ENCODE data around the gene SLC16A9.

SLC16A9 gene

DNA sequence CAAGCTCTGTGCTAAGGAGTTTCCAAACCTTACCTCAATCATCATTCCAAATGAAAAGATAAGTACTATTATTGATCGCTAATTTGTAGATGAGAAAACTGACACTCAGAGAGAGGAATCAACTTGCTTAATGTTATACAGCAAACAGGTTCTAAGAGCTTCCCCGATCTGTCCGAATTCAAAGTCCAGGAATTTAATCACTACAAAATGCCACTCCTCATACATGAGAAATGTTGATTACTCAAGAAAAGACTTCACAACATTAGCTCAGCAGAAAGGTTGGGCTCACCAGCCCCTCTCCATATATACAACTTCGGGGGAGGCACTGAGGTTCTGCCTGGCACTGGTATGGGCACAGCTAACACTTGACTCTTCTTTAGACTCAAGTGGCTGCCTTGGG is 80.7 kb downstream of the SLC16A9 start:
- DNase-seq (ENCODE audit: low read depth in 1 of 2, low spot score in 1 of 2) = no peak
- no peak for TF ChIP-seq JUND (IDR thresholded peaks at IDR 0.05; ENCODE audit: low read depth)
- in situ Hi-C loops (cut with HindIII; ENCODE audit: low pct_unique_long_range_greater_than_20kb, low sequenced_read_pairs) = no loop called here

DNA sequence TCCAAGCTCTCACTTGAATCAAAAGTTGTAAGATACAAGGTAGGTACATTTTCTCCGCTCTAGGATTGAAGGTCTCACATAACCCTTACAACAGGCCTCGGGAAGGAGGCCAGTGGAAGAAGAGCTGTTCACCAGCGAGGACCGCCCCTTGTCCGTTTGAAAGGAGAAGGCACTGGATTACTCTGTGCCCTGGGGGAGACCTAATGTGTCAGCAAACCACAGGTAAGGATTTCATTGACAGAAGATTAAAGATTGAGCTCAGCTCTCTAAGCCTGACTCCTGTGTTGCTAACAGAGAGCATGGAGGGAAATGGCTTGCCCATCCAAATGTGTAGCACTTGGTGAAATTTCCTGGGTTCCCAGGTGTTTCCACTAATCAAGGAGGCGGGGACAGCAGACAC is 81.2 kb downstream of the SLC16A9 start:
- in situ Hi-C loops (cut with HindIII; ENCODE audit: low pct_unique_long_range_greater_than_20kb, low sequenced_read_pairs) = no loop called here
- no peak for TF ChIP-seq JUND (IDR thresholded peaks at IDR 0.05; ENCODE audit: low read depth)
- peak in 1 of 2 experiments; percentile 26 for DNase-seq (ENCODE audit: low read depth in 1 of 2, low spot score in 1 of 2)

GRCh38 chr10:59627366-59628018 is 82.2 kb downstream of the SLC16A9 start:
- in situ Hi-C loops (cut with HindIII; ENCODE audit: low pct_unique_long_range_greater_than_20kb, low sequenced_read_pairs) = no loop called here
- TF ChIP-seq JUND (IDR thresholded peaks at IDR 0.05; ENCODE audit: low read depth) = no peak
- DNase-seq (ENCODE audit: low read depth in 1 of 2, low spot score in 1 of 2) = no peak

DNA sequence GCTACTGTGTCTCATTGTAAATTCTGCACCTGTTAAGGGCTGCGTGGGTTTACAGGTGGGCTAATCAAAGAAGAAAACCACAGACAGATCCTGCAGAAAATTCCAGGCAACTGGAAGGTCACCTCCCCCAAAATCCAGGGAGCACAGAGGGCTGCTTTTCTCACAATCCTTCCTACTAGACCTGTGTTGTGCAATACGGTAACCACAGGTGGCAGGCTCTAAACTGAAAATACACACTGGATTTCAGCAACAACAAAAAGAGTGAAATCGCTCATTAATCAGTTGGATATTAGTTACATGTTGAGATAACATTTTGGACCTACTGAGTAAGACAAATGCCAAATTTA is 83.2 kb downstream of the SLC16A9 start:
- no peak for DNase-seq (ENCODE audit: low read depth in 1 of 2, low spot score in 1 of 2)
- no peak for TF ChIP-seq JUND (IDR thresholded peaks at IDR 0.05; ENCODE audit: low read depth)
- in situ Hi-C loops (cut with HindIII; ENCODE audit: low pct_unique_long_range_greater_than_20kb, low sequenced_read_pairs) = no loop called here

GRCh38 chr10:59625721-59626522 is 83.7 kb downstream of the SLC16A9 start:
- in situ Hi-C loops (cut with HindIII; ENCODE audit: low pct_unique_long_range_greater_than_20kb, low sequenced_read_pairs) = no loop called here
- no peak for TF ChIP-seq JUND (IDR thresholded peaks at IDR 0.05; ENCODE audit: low read depth)
- peak; percentile 65 to 82 for DNase-seq (ENCODE audit: low read depth in 1 of 2, low spot score in 1 of 2)

- no peak for DNase-seq (ENCODE audit: low read depth in 1 of 2, low spot score in 1 of 2)
- no peak for TF ChIP-seq JUND (IDR thresholded peaks at IDR 0.05; ENCODE audit: low read depth)
- in situ Hi-C loops (cut with HindIII; ENCODE audit: low pct_unique_long_range_greater_than_20kb, low sequenced_read_pairs) = no loop called here
These were observed 84.7 kb downstream of the SLC16A9 start for GRCh38 chr10:59624951-59625350.

GRCh38 chr10:59624136-59624535 is 85.5 kb downstream of the SLC16A9 start:
- in situ Hi-C loops (cut with HindIII; ENCODE audit: low pct_unique_long_range_greater_than_20kb, low sequenced_read_pairs) = no loop called here
- no peak for DNase-seq (ENCODE audit: low read depth in 1 of 2, low spot score in 1 of 2)
- TF ChIP-seq JUND (IDR thresholded peaks at IDR 0.05; ENCODE audit: low read depth) = no peak

- no peak for DNase-seq (ENCODE audit: low read depth in 1 of 2, low spot score in 1 of 2)
- in situ Hi-C loops (cut with HindIII; ENCODE audit: low pct_unique_long_range_greater_than_20kb, low sequenced_read_pairs) = no loop called here
- no peak for TF ChIP-seq JUND (IDR thresholded peaks at IDR 0.05; ENCODE audit: low read depth)
These were observed 86.2 kb downstream of the SLC16A9 start for GRCh38 chr10:59623133-59624121.

- no peak for TF ChIP-seq JUND (IDR thresholded peaks at IDR 0.05; ENCODE audit: low read depth)
- in situ Hi-C loops (cut with HindIII; ENCODE audit: low pct_unique_long_range_greater_than_20kb, low sequenced_read_pairs) = no loop called here
- peak; percentile 16 to 87 for DNase-seq (ENCODE audit: low read depth in 1 of 2, low spot score in 1 of 2)
These were observed 87.1 kb downstream of the SLC16A9 start for GRCh38 chr10:59622320-59623132.

GRCh38 chr10:59621771-59622170 is 87.9 kb downstream of the SLC16A9 start:
- no peak for DNase-seq (ENCODE audit: low read depth in 1 of 2, low spot score in 1 of 2)
- TF ChIP-seq JUND (IDR thresholded peaks at IDR 0.05; ENCODE audit: low read depth) = no peak
- in situ Hi-C loops (cut with HindIII; ENCODE audit: low pct_unique_long_range_greater_than_20kb, low sequenced_read_pairs) = no loop called here

- TF ChIP-seq JUND (IDR thresholded peaks at IDR 0.05; ENCODE audit: low read depth) = no peak
- in situ Hi-C loops (cut with HindIII; ENCODE audit: low pct_unique_long_range_greater_than_20kb, low sequenced_read_pairs) = no loop called here
- DNase-seq (ENCODE audit: low read depth in 1 of 2, low spot score in 1 of 2) = no peak
These were observed 91.0 kb downstream of the SLC16A9 start for GRCh38 chr10:59618666-59619065.

- in situ Hi-C loops (cut with HindIII; ENCODE audit: low pct_unique_long_range_greater_than_20kb, low sequenced_read_pairs) = no loop called here
- DNase-seq (ENCODE audit: low read depth in 1 of 2, low spot score in 1 of 2) = no peak
- no peak for TF ChIP-seq JUND (IDR thresholded peaks at IDR 0.05; ENCODE audit: low read depth)
These were observed 91.7 kb downstream of the SLC16A9 start for GRCh38 chr10:59617996-59618395.
